ENCODE data around the gene TOP3A.
"Not testable (repeated sequence)": the region's sequence is repeated elsewhere in the genome, so short reads cannot be mapped to it uniquely, and the experiment has no call there.

TOP3A gene

GRCh38 chr17:18314731-18315561, at the start of gene TOP3A, which contains the start of gene SMCR8:
TSS of gene TOP3A (minus strand) at chr17:18314994. CDS start at chr17:18314778, 216 bp downstream.
TSS of gene SMCR8 (plus strand) at chr17:18315293. CDS start at chr17:18315790, 497 bp downstream.
- DNase-seq, result peak; percentile 94

DNA sequence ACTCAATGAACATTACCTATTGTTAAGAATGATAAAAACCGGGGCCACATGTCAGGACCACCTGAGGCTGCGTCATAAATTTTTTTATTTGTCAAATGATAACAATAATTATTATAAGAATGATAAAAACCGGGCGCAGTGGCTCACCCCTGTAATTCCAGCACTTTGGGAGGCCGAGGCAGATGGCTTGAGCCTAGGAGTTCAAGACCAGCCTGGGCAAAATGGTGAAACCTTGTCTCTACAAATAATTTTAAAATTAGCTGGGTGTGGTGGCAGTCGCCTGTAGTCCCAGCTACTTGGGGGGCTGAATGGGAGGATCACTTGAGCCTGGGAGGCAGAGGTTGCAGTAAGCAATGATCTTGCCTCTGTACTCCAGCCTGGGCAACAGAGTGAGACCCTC, 49.4 kb upstream of the TOP3A start:
- DNase-seq, result no peak

DNA sequence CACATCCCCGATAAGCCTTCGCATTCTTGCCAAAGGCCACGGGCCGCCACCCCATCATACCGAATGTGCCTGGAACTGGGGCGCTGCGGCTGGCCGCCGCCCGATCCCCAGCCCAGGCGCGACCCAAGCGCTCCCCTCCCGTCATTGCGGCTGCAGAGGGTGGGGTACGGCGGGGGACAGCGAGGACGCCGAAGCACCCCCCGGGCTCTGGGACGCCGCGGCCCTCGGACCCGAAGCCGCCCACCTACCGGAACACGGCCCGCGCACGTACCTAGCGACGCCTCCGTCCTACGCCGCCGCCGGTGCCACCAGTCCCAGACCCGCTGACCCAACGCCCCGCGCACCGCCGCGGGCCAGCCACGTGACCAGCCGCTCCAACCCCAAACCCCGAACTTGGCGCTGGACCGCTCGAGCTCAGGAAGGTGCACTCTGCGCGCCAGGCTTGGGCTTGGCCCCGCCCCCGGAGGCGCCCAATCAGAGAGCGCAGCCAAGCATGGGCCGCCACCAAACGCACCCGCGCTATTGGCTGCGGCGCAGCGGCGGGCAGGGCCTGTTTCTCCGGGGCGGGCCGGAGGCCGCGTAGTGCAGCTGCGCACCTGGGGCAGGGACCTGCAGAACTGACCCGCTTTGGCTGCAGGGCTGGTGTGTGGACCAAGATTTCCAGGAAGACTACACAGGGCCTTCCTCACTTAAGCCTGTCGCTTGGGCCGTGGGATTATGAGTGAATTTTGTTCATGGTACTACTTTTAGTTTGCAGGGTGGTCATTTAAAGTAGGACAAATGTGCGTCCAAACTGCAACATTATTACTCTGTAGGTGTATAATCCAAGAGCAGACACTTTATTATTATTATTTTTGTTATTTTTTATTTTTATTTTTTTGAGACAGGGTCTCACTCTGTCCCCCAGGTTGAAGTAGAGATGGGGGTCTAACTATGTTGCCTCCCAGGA, 48.6 kb upstream of the TOP3A start, which contains the start of gene SHMT1:
Gene SHMT1, minus strand, starts transcription at position 450 of the 949 bp plus-strand sequence. CDS start 7,569 bp downstream, outside the sequence.
- DNase-seq, result peak; percentile 70

DNA sequence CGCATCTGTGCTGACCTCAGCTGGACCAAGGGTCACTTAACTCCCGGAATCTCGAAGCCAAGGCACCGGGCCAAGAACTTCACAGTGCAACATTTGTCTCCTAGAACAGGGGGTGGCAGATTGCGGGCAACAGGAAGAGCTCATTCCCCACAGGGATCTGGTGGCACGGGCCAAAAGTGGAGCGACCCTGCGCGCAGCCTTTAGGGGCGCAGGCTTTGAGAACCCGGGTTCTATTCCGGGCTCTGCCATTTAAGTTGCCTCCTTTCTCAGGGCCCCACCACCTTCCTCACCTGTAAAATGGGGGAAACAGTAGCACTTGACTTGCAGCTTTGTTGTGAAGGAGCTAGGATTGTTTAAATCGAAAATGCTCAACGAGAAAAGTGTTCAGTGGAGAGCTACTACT, 47.9 kb upstream of the TOP3A start:
- DNase-seq, result peak; percentile 70

DNA sequence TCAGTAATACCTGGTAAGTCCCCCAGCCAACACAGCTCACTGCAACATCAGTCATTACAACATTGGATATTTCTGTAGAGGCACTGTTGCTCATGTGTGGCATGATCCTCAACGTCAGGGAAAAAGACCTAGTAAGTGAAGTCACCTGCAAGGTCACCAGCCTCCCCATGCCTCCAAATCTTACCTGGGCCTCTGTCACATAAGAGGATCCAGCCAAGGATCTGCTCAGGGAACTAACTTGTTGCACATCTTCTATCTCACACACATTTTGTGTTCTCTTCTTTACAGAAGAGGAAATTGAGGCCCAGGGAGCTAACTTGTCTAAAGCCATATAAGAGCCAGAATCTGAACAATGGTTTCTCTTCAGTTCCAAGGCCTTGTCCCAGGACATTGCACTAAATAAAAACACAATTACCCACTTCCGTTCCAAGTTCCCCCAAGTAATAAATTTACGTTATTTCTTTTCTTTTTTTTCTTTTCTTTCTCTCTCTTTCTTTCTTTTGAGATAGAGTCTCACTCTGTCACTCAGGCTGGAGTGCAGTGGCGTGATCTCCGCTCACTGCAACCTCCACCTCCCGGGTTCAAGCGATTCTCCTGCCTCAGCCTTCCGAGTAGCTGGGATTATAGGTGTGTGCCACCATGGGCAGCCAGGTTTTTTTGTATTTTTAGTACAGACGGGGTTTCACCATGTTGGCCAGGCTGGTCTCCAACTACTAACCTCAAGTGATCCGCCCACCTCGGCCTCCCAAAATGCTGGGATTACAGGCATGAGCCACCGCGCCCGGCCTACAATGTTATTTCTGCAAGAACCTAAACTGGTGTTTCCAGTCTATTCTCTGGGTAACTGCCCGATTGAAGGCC, 47.3 kb upstream of the TOP3A start:
- no peak for DNase-seq

- no peak for DNase-seq
Observed at GRCh38 chr17:18360518-18360917, 45.7 kb upstream of the TOP3A start.

- no peak for DNase-seq
Observed at GRCh38 chr17:18356624-18357023, 41.8 kb upstream of the TOP3A start.

DNA sequence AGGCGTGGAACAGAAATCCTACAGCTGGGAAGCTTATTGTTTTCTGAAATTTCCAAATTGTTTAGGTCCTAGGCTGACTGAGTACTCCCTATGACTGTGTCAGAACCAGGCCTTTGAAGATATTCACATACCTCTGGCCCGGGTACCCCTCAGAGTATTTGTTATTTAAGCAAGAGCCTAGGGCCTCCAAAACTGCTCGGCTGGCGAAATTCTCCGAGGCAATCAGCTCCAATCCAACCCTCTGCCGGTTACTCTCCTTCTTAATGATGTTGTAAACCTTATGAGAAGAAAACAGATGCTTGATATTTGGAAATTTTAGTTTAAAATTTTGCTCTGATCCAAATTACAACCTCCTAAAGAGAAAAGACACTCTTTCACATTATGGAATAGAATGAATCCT, 38.7 kb upstream of the TOP3A start:
- no peak for DNase-seq

- DNase-seq, result no peak
Observed at GRCh38 chr17:18344021-18344420, 29.2 kb upstream of the TOP3A start.

GRCh38 chr17:18339933-18340332, 25.1 kb upstream of the TOP3A start:
- DNase-seq, result no peak

DNA sequence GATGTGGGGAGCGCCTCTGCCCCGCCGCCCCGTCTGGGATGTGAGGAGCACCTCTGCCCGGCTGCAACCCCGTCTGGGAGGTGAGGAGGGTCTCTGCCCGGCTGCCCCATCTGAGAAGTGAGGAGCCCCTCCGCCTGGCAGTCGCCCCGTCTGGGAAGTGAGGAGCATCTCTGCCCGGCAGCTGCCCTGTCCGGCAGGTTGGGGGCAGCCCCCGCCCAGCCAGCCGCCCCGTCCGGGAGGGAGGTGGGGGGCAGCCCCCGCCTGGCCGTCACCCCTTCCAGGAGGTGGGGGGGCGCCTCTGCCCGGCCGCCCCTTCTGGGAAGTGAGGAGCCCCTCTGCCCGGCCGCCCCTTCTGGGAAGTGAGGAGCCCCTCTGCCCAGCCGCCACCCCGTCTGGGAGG, 23.4 kb upstream of the TOP3A start:
- not testable (repeated sequence) for DNase-seq

GRCh38 chr17:18332909-18333489, 18.2 kb upstream of the TOP3A start:
- DNase-seq, result no peak

DNA sequence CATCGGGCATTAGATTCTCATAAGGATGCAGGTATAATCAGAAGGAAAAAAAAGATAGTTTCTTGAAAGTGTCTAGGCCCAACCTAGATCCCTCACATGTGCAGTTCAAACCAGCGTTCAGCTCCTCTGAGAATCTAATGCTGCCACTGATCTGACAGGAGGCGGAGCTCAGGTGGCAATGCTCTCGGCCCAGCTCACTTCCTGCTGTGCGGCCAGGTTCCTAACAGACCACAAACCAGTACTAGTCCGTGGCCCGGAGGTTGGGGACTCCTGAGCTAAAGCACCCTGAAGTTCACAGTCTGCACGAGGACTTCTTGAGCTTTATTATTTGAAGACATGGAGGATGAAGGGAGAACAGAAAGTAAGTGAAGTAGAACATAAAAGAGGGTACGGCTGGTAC, 17.1 kb upstream of the TOP3A start:
- no peak for DNase-seq

DNA sequence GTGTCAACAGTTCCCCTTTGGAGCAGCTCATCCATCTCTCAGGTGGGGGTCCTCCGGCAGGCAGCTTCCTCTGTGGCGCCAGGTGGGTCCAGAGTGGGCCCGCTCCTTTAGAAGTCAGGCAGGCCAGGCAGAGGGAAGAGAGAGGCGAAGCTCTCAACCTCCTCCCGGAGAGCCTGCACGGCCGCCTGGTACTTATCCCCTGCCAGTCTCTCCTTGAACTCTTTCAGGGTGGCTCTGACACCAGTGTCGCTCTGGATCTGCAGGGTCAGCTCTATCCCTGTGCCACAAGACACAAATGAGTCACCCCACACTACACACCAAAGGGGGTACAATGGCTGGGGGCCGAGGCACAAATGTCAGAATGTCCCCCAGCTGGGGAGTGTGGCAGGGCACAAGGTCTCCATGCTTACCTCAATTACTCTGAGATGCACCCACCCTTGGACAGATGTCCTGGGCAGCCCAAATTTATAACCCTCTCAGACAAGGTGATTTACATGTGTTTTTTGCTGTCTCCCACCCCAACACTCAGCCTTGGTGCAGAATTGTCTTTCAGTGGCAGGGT, 13.9 kb upstream of the TOP3A start:
- DNase-seq, result no peak

DNA sequence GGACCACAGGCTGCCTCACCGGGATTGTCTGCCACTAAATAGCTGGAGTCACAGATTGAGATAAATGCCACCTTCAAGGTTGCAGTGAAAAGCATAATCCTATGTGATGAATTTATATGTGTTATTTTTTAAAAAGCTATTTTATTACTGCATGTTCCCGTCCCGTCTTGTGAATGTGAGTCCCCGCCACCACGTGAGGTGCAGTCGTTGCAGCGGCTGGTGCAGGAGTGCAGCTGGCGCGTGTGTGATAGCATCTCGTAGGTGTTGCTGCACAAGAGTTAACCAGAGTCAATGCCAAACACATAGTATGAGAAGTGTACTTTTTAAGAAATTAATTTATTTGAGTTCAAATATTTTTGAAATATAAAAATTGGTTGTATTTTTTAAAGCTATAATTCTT, 12.8 kb upstream of the TOP3A start:
- no peak for DNase-seq

DNA sequence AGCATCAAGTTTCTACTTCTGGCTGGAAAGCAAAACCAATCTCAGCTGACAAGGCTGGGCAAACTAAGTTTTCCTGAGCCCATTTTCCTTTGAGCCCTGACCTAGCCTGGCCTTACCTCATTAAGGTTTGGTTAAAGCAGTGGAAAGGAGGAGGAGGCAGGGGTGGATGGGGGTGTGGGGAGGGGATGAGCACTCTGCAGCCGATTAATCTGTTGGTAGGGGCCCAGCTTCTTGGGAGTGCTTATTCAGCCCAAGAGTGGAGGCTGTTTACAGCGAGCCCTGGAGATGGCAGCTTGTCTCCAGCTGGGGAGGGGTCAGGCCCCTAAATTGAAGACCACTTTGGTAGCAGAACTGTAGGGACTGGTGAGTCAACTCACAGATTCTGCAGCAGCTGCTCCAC, 12.3 kb upstream of the TOP3A start:
- no peak for DNase-seq

DNA sequence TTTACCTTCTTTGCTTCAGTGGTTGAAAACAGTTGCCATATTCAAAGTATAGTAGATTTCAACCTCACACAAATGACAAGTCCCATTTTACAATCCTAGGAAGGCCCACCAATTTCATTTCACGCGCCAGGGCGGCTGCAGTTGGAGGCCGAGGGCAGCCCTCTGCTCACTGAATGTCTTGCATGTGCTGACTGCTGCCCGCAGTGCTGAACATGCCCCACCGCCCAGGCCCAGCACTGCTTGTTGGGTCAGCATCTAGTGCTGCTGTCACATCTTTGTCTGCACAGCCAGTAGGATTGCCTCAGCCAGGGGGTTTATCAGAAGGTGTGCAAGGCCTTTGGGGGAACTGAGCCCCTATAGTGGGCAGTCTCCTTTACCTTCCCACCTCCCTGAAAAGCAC, 11.8 kb upstream of the TOP3A start:
- no peak for DNase-seq

GRCh38 chr17:18326039-18326438, 11.2 kb upstream of the TOP3A start:
- DNase-seq, result no peak

GRCh38 chr17:18324140-18325050, 9.6 kb upstream of the TOP3A start:
- no peak for DNase-seq

DNA sequence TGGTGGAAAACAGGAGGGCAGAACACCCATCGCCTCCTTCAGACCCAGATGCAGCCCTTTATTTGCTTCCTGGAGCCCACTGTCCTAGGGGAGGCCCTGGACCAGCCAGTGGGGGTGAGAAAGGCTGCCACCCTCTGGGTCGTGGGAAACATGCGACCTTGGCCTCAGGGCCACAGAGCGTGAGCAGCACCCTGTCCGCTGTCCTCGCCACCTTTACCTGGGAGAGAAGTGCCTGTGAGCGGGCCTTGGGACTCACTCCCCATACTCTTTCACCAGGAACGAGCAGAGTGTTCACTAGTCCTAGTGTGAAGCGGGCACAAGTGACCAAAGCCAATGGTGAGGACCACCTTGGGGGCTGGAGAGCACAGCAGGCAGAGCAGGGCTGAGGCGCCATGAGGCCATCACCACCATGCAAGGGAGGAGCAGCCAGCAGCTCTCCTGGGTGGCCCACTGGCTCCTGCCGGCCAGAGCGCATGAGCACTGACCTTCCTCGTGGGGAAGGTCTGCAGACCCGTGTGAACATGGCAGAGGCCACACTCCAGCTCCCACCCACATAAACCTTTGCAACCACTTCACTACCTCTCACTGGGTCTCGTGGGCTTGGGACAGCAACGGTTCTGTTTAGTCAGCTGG, 8.8 kb upstream of the TOP3A start:
- no peak for DNase-seq

All from kidney glomerular epithelial cell (primary cell).